Ecto neural progenitor cell (in vitro differentiated cells): ENCODE measurements around the gene ZFYVE27.

Experiments used
- DNase-seq: peaks from one replicate; pipeline ENCODE4 v3.0.0-alpha.2; 2018; ENCODE audit warnings: low spot score

The ZFYVE27 gene

GRCh38 chr10:97771055-97771891 is 34.3 kb downstream of the ZFYVE27 start:
- peak; percentile 66 for DNase-seq

- DNase-seq: no peak
These were observed 35.2 kb downstream of the ZFYVE27 start, which contains the start of gene SFRP5 for GRCh38 chr10:97771913-97772823. TSS of gene SFRP5 (minus strand) at chr10:97771999. CDS start at chr10:97771833, 166 bp downstream.

- DNase-seq: no peak
These were observed 36.2 kb downstream of the ZFYVE27 start for GRCh38 chr10:97773096-97773495.

- no peak for DNase-seq
These were observed 37.9 kb downstream of the ZFYVE27 start for GRCh38 chr10:97774811-97775294.

- DNase-seq: no peak
These were observed 40.2 kb downstream of the ZFYVE27 start for GRCh38 chr10:97777143-97777542.

- no peak for DNase-seq
These were observed 41.7 kb downstream of the ZFYVE27 start for GRCh38 chr10:97778452-97779302.

- no peak for DNase-seq
These were observed 42.6 kb downstream of the ZFYVE27 start for GRCh38 chr10:97779492-97779891.

GRCh38 chr10:97779975-97780374 is 43.0 kb downstream of the ZFYVE27 start:
- DNase-seq: no peak

GRCh38 chr10:97780841-97781617 is 44.1 kb downstream of the ZFYVE27 start:
- no peak for DNase-seq

GRCh38 chr10:97781618-97782331 is 44.8 kb downstream of the ZFYVE27 start:
- no peak for DNase-seq

GRCh38 chr10:97782455-97783228 is 45.7 kb downstream of the ZFYVE27 start:
- no peak for DNase-seq

- DNase-seq: no peak
These were observed 47.4 kb downstream of the ZFYVE27 start for GRCh38 chr10:97784200-97784810.

- no peak for DNase-seq
These were observed 48.3 kb downstream of the ZFYVE27 start for GRCh38 chr10:97785231-97785630.

GRCh38 chr10:97785731-97786130 is 48.8 kb downstream of the ZFYVE27 start:
- DNase-seq: no peak

GRCh38 chr10:97788552-97789442 is 51.9 kb downstream of the ZFYVE27 start:
- DNase-seq: no peak

- DNase-seq: no peak
These were observed 53.0 kb downstream of the ZFYVE27 start for GRCh38 chr10:97789770-97790397.
